Activated naive CD4-positive, alpha-beta T cell treated with anti-CD3 and anti-CD28 coated beads for 36 hours (primary cell): ENCODE results near the gene OIP5. TPM values are rescaled to one million over a fixed set of nuclear protein-coding genes. Genes with fewer than 3 reads are reported as not detected.
"Not testable (repeated sequence)": the region's sequence is repeated elsewhere in the genome, so short reads cannot be mapped to it uniquely, and the experiment has no call there.

Experiments used
- CTCF ChIA-PET: fragments of 350-600 bp; sonication (Branson Sonifier 250); formaldehyde crosslinking; loops from one replicate; lab custom pipeline; 2021; ENCODE audit warnings: antibody characterized with exemption; lab: Charles Lee
- DNase-seq: peaks from one replicate; pipeline ENCODE4 v3.0.0-alpha.2; 2020
- H3K27ac Mint-ChIP-seq: one replicate; pipeline ENCODE4 v1.8.0; 2021; ENCODE audit warnings: mild to moderate bottlenecking, mixed read lengths
- H3K27me3 Mint-ChIP-seq: one replicate; pipeline ENCODE4 v1.8.0; 2021; ENCODE audit warnings: low read depth, mixed read lengths
- H3K36me3 Mint-ChIP-seq: one replicate; pipeline ENCODE4 v1.8.0; 2021; ENCODE audit warnings: low read depth, mixed read lengths
- H3K4me1 Mint-ChIP-seq: one replicate; pipeline ENCODE4 v1.8.0; 2021; ENCODE audit warnings: low read depth, mixed read lengths
- H3K4me3 Mint-ChIP-seq: one replicate; pipeline ENCODE4 v1.8.0; 2021; ENCODE audit warnings: mild to moderate bottlenecking, moderate library complexity, mixed read lengths
- H3K9me3 Mint-ChIP-seq: one replicate; pipeline ENCODE4 v1.8.0; 2021; ENCODE audit warnings: mixed read lengths
- intact Hi-C: fragments of 100-400 bp; cut with micrococcal nuclease; formaldehyde crosslinking; loops from one replicate; pipeline ENCODE4 v1.15.1; 2023
- total RNA-seq, 2 experiments: library from RNA; stranded (reverse); gene quantifications; one replicate each; pipeline ENCODE4 v1.2.3, GENCODE V29; 2021

OIP5 gene
- total RNA-seq, 2 experiments from 2014 or later, result 9.5 to 10.7 TPM

GRCh38 chr15:41334293-41335120 lies 2.1 kb upstream of the OIP5 start:
- CTCF ChIA-PET, result no interaction called here
- no peak for DNase-seq
- Mint-ChIP-seq H3K4me3 (peak overlapping the region; percentile 100), H3K27me3 (no peaks in the 10 kb centered on the region), H3K36me3 (peaks cover 36% of the 10 kb centered on the region), H3K27ac (no peak overlapping the region), H3K4me1 (peaks cover 33% of the 10 kb centered on the region), H3K9me3 (no peaks in the 10 kb centered on the region)
- intact Hi-C loops, result loop anchor here (5.0 kb wide), 1 partner anchor 637 kb away; the partner anchor contains the start of gene RAD51

- intact Hi-C loops, result loop anchor here (2.0 to 5.0 kb wide), 3 partner anchors 84 to 636 kb away; partner anchors contain the start of genes ITPKA, RAD51 and RTF1
- peaks cover 29% of the 10 kb centered on the region for H3K4me1 Mint-ChIP-seq
- peak overlapping the region; percentile 98 for H3K27ac Mint-ChIP-seq
- H3K27me3 Mint-ChIP-seq, result no peaks in the 10 kb centered on the region
- DNase-seq, result peak; percentile 10
- H3K4me3 Mint-ChIP-seq, result peak overlapping the region; percentile 100
- peaks cover 31% of the 10 kb centered on the region for H3K36me3 Mint-ChIP-seq
- H3K9me3 Mint-ChIP-seq, result no peaks in the 10 kb centered on the region
- CTCF ChIA-PET, result interaction anchor here (0.7 to 1.2 kb wide), 5 partner anchors 29 to 109 kb away, joined by 3 to 8 read pairs (median 4); partner anchors contain the start of genes CHP1 and EXD1
These were observed 703 bp upstream of the OIP5 start for GRCh38 chr15:41333026-41333562.

- CTCF ChIA-PET, result interaction anchor here (1.0 to 1.3 kb wide), 2 partner anchors 22 to 50 kb away, joined by 3 to 4 read pairs; no protein-coding TSS in a partner anchor
- H3K27me3 Mint-ChIP-seq, result no peaks in the 10 kb centered on the region
- peak overlapping the region; percentile 98 for H3K27ac Mint-ChIP-seq
- H3K4me3 Mint-ChIP-seq, result peak overlapping the region; percentile 100
- no peak for DNase-seq
- peaks cover 23% of the 10 kb centered on the region for H3K36me3 Mint-ChIP-seq
- peaks cover 26% of the 10 kb centered on the region for H3K4me1 Mint-ChIP-seq
- intact Hi-C loops, result loop anchor here (1.0 to 5.0 kb wide), 12 partner anchors 9 to 635 kb away; partner anchors contain the start of genes CHAC1, CHP1, DNAJC17 and INO80
- H3K9me3 Mint-ChIP-seq, result no peaks in the 10 kb centered on the region
These were observed 578 bp downstream of the OIP5 start for GRCh38 chr15:41331833-41332193.

DNA sequence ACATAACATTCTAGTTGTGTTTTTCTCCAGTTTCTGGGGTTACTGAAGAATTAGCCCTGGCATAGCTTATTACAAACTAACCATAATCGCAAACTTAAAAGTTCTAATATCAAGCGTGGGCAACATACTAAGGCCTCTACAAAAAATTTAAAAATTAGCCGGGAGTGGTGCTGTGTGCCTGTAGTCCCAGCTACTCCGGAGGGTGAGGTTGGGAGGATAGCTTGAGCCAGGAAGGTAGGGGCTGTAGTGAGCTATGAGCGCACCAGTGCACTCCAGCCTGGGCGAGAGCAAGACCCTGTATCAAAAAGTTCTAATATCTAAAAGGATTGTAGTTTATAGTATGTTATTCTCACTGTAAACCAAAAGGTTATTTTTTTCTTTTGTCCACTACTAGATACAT lies 1.1 kb downstream of the OIP5 start:
- no peak overlapping the region for H3K27ac Mint-ChIP-seq
- no peaks in the 10 kb centered on the region for H3K27me3 Mint-ChIP-seq
- peak overlapping the region; percentile 100 for H3K4me3 Mint-ChIP-seq
- CTCF ChIA-PET, result interaction anchor here (1.0 to 1.3 kb wide), 3 partner anchors 22 to 427 kb away, joined by 3 to 4 read pairs (median 3); no protein-coding TSS in a partner anchor
- intact Hi-C loops, result loop anchor here (5.0 kb wide), 1 partner anchor 634 kb away; the partner anchor contains the start of gene RAD51
- peaks cover 24% of the 10 kb centered on the region for H3K36me3 Mint-ChIP-seq
- H3K4me1 Mint-ChIP-seq, result peaks cover 21% of the 10 kb centered on the region
- no peak for DNase-seq
- H3K9me3 Mint-ChIP-seq, result no peaks in the 10 kb centered on the region

DNA sequence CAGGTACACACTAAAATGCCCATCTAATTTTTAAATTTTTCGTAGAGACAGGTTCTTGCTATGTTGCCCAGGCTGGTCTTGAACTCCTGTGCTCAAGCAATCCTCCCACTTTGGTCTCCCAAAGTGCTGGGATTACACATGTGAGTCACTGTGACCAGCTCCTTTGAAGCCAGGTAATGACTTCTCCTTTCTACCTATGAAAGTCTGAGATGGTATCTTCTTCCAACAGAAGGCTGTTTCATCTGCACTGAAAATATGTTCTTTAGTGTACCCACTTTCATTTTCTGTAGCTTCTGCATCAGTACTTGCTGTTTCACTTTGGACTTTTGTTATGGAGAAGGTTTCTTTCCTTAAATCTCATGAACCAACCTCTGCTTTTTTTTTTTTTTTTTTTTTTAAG lies 8.8 kb downstream of the OIP5 start:
- no peak overlapping the region for H3K27ac Mint-ChIP-seq
- CTCF ChIA-PET, result interaction anchor here (0.6 to 1.1 kb wide), 3 partner anchors 35 to 409 kb away, joined by 3 read pairs; partner anchors contain the start of genes CHP1 and EXD1
- H3K4me3 Mint-ChIP-seq, result no peak overlapping the region
- H3K27me3 Mint-ChIP-seq, result no peaks in the 10 kb centered on the region
- intact Hi-C loops, result loop anchor here (1.0 kb wide), 1 partner anchor 9 kb away; the partner anchor contains the start of genes NUSAP1 and OIP5
- H3K4me1 Mint-ChIP-seq, result peaks cover 14% of the 10 kb centered on the region
- peak; percentile 30 for DNase-seq
- H3K36me3 Mint-ChIP-seq, result peaks cover 13% of the 10 kb centered on the region
- no peaks in the 10 kb centered on the region for H3K9me3 Mint-ChIP-seq

GRCh38 chr15:41320805-41321330 lies 11.5 kb downstream of the OIP5 start:
- H3K9me3 Mint-ChIP-seq, H3K27ac Mint-ChIP-seq, intact Hi-C loops, H3K27me3 Mint-ChIP-seq, H3K4me3 Mint-ChIP-seq, DNase-seq, CTCF ChIA-PET: not testable (repeated sequence)
- H3K36me3 Mint-ChIP-seq, result peaks cover 13% of the 10 kb centered on the region
- peaks cover 14% of the 10 kb centered on the region for H3K4me1 Mint-ChIP-seq

- DNase-seq, result no peak
- CTCF ChIA-PET, result interaction anchor here (0.6 to 0.9 kb wide), 2 partner anchors 22 to 188 kb away, joined by 4 read pairs; no protein-coding TSS in a partner anchor
These were observed 23.0 kb downstream of the OIP5 start for GRCh38 chr15:41309226-41309905.

DNA sequence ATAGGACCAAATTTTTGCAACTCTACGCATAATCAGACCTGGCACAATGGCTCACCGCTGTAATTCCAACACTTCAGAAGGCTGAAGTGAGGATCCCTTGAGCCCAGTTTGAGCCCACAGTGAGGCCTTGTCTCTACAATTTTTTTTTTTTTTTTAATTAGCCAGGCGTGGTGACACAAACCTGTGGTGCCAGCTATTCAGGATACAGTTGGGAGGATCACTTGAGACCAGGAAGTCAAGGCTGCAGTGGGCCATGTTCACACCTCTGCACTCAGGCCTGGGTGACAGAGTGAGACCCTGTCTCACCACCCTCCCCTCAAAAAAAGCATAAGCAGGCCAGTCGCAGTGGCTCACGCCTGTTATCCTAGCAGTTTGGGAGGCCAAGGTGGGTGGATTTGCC lies 24.7 kb downstream of the OIP5 start:
- CTCF ChIA-PET, result interaction anchor here (0.6 to 0.9 kb wide), 2 partner anchors 16 to 18 kb away, joined by 3 read pairs; no protein-coding TSS in a partner anchor
- peaks cover 5% of the 10 kb centered on the region for H3K4me1 Mint-ChIP-seq
- no peak overlapping the region for H3K27ac Mint-ChIP-seq
- H3K4me3 Mint-ChIP-seq, result no peak overlapping the region
- no peak for DNase-seq
- peaks cover 6% of the 10 kb centered on the region for H3K36me3 Mint-ChIP-seq
- H3K9me3 Mint-ChIP-seq, result no peaks in the 10 kb centered on the region
- intact Hi-C loops, result no loop called here
- H3K27me3 Mint-ChIP-seq, result no peaks in the 10 kb centered on the region

More at GRCh38 chr15:41309226-41309905, 23.0 kb downstream of the OIP5 start:
- intact Hi-C loops, result no loop called here
- Mint-ChIP-seq H3K27ac (no peak overlapping the region), H3K4me1 (peaks cover 4% of the 10 kb centered on the region), H3K4me3 (no peak overlapping the region), H3K9me3 (no peaks in the 10 kb centered on the region), H3K36me3 (peaks cover 13% of the 10 kb centered on the region), H3K27me3 (no peaks in the 10 kb centered on the region)

DNA sequence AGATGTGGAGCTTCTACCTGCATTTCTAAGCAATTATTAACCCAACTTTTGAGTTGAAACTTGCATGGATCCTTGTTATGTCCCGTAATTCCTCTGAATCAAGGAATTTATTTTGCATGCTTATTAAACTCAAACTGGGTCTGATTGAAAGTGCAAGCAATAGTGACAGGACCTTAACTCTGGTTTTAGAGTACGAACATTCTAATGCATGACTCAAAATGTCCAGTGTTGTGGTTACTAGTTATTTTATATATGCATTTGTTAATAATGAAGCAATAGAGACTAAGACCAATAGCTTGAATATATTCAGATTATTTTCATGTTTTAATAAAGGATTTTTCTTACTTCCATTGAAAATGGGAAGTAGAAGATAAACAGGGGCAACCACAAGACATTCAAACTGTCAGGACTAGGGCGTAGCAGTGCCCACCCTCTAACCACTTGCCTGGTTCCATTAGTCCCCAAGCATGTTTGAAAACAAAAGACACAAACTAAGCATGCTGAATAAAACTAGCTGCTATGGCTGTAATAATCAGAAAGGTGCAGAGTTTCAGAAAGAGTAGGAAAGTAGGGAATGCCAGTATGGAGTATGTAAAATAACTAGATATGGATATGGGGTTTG lies 28.1 kb downstream of the OIP5 start:
- intact Hi-C loops, result no loop called here
- Mint-ChIP-seq H3K4me3 (no peak overlapping the region), H3K27ac (no peak overlapping the region), H3K27me3 (no peaks in the 10 kb centered on the region), H3K36me3 (peaks cover 15% of the 10 kb centered on the region), H3K9me3 (no peaks in the 10 kb centered on the region), H3K4me1 (peaks cover 11% of the 10 kb centered on the region)
- DNase-seq, result no peak
- CTCF ChIA-PET, result interaction anchor here (0.5 kb wide), 1 partner anchor 29 kb away, joined by 8 read pairs; no protein-coding TSS in a partner anchor

- no peak for DNase-seq
- no peaks in the 10 kb centered on the region for H3K27me3 Mint-ChIP-seq
- peaks cover 11% of the 10 kb centered on the region for H3K4me1 Mint-ChIP-seq
- H3K4me3 Mint-ChIP-seq, result no peak overlapping the region
- intact Hi-C loops, result no loop called here
- H3K36me3 Mint-ChIP-seq, result peaks cover 20% of the 10 kb centered on the region
- H3K27ac Mint-ChIP-seq, result no peak overlapping the region
- CTCF ChIA-PET, result interaction anchor here (0.6 kb wide), 3 partner anchors 12 to 1188 kb away, joined by 3 to 4 read pairs (median 4); no protein-coding TSS in a partner anchor
- no peaks in the 10 kb centered on the region for H3K9me3 Mint-ChIP-seq
These were observed 30.8 kb downstream of the OIP5 start for GRCh38 chr15:41301587-41301986.

GRCh38 chr15:41301139-41301538 lies 31.3 kb downstream of the OIP5 start:
- H3K4me3 Mint-ChIP-seq, H3K9me3 Mint-ChIP-seq, H3K27ac Mint-ChIP-seq, intact Hi-C loops, H3K27me3 Mint-ChIP-seq, DNase-seq: not testable (repeated sequence)
- Mint-ChIP-seq H3K4me1 (peaks cover 11% of the 10 kb centered on the region), H3K36me3 (peaks cover 20% of the 10 kb centered on the region)
- CTCF ChIA-PET, result interaction anchor here (0.6 kb wide), 2 partner anchors 15 to 1188 kb away, joined by 4 read pairs; no protein-coding TSS in a partner anchor
